IPS-18c (cell line): ENCODE results near the gene L3MBTL1.
"Not testable (repeated sequence)": the region's sequence is repeated elsewhere in the genome, so short reads cannot be mapped to it uniquely, and the experiment has no call there.

ENCODE experiments used
- H3K4me3 ChIP-seq: 2 replicates; pipeline ENCODE4 v1.7.0; 2013; ENCODE audit warnings: low read depth, mild to moderate bottlenecking, low read length, moderate library complexity; ENCODE audit not compliant: insufficient read depth
- H3K9me3 ChIP-seq: one replicate; pipeline ENCODE4 v1.6.1; 2013; ENCODE audit warnings: mild to moderate bottlenecking, low read length, moderate library complexity; ENCODE audit not compliant: control insufficient read depth, insufficient read depth

The L3MBTL1 gene

GRCh38 chr20:43564993-43565757 lies 57.7 kb downstream of the L3MBTL1 start:
- H3K4me3 ChIP-seq, result no peak overlapping the region
- H3K9me3 ChIP-seq, result no peaks in the 10 kb centered on the region

- Histone ChIP-seq H3K9me3 (no peaks in the 10 kb centered on the region), H3K4me3 (no peak overlapping the region)
Observed at GRCh38 chr20:43565758-43566104, 58.2 kb downstream of the L3MBTL1 start.

GRCh38 chr20:43567477-43567876 lies 60.0 kb downstream of the L3MBTL1 start:
- no peaks in the 10 kb centered on the region for H3K9me3 ChIP-seq
- no peak overlapping the region for H3K4me3 ChIP-seq

- Histone ChIP-seq H3K9me3 (no peaks in the 10 kb centered on the region), H3K4me3 (no peak overlapping the region)
Observed at GRCh38 chr20:43568706-43569105, 61.2 kb downstream of the L3MBTL1 start.

- no peaks in the 10 kb centered on the region for H3K9me3 ChIP-seq
- H3K4me3 ChIP-seq, result no peak overlapping the region
Observed at GRCh38 chr20:43569282-43569681, 61.8 kb downstream of the L3MBTL1 start.

GRCh38 chr20:43570496-43570895 lies 63.0 kb downstream of the L3MBTL1 start:
- Histone ChIP-seq H3K9me3 (no peaks in the 10 kb centered on the region), H3K4me3 (no peak overlapping the region)

GRCh38 chr20:43571310-43571709 lies 63.8 kb downstream of the L3MBTL1 start:
- no peaks in the 10 kb centered on the region for H3K9me3 ChIP-seq

GRCh38 chr20:43571771-43572170 lies 64.3 kb downstream of the L3MBTL1 start:
- Histone ChIP-seq H3K9me3 (no peaks in the 10 kb centered on the region), H3K4me3 (no peak overlapping the region)

More at GRCh38 chr20:43571310-43571709, 63.8 kb downstream of the L3MBTL1 start:
- H3K4me3 ChIP-seq, result no peak overlapping the region

- Histone ChIP-seq H3K9me3 (no peaks in the 10 kb centered on the region), H3K4me3 (no peak overlapping the region)
Observed at GRCh38 chr20:43572891-43573290, 65.4 kb downstream of the L3MBTL1 start.

- Histone ChIP-seq H3K4me3 (no peak overlapping the region), H3K9me3 (no peaks in the 10 kb centered on the region)
Observed at GRCh38 chr20:43576108-43576507, 68.6 kb downstream of the L3MBTL1 start.

- no peaks in the 10 kb centered on the region for H3K9me3 ChIP-seq
- H3K4me3 ChIP-seq, result no peak overlapping the region
Observed at GRCh38 chr20:43579861-43580793, 72.6 kb downstream of the L3MBTL1 start.

- Histone ChIP-seq H3K9me3 (no peaks in the 10 kb centered on the region), H3K4me3 (no peak overlapping the region)
Observed at GRCh38 chr20:43583133-43583864, 75.8 kb downstream of the L3MBTL1 start.

GRCh38 chr20:43583982-43584432 lies 76.5 kb downstream of the L3MBTL1 start:
- no peak overlapping the region for H3K4me3 ChIP-seq

GRCh38 chr20:43584448-43585136 lies 77.1 kb downstream of the L3MBTL1 start:
- Histone ChIP-seq H3K4me3 (no peak overlapping the region), H3K9me3 (no peaks in the 10 kb centered on the region)

More at GRCh38 chr20:43583982-43584432, 76.5 kb downstream of the L3MBTL1 start:
- H3K9me3 ChIP-seq, result no peaks in the 10 kb centered on the region

- Histone ChIP-seq H3K4me3 (no peak overlapping the region), H3K9me3 (no peaks in the 10 kb centered on the region)
Observed at GRCh38 chr20:43586641-43587040, 79.1 kb downstream of the L3MBTL1 start.

GRCh38 chr20:43588526-43588925 lies 81.0 kb downstream of the L3MBTL1 start:
- H3K9me3 ChIP-seq, H3K4me3 ChIP-seq: not testable (repeated sequence)

GRCh38 chr20:43590036-43590391 lies 82.5 kb downstream of the L3MBTL1 start:
- Histone ChIP-seq H3K4me3 (peak overlapping the region; percentile 93), H3K9me3 (no peaks in the 10 kb centered on the region)
